HG03175 (cell line): ENCODE data around the gene TMEM74B.

ENCODE experiments used
- ATAC-seq: cut with Tn5 transposase; IDR thresholded peaks from one replicate; pipeline ENCODE4 v1.9.1; 2021; ENCODE audit warnings: mild to moderate bottlenecking, moderate library complexity; ENCODE audit not compliant: unreplicated experiment

TMEM74B gene

GRCh38 chr20:1206366-1207148, 21.8 kb upstream of the TMEM74B start:
- ATAC-seq: no peak

DNA sequence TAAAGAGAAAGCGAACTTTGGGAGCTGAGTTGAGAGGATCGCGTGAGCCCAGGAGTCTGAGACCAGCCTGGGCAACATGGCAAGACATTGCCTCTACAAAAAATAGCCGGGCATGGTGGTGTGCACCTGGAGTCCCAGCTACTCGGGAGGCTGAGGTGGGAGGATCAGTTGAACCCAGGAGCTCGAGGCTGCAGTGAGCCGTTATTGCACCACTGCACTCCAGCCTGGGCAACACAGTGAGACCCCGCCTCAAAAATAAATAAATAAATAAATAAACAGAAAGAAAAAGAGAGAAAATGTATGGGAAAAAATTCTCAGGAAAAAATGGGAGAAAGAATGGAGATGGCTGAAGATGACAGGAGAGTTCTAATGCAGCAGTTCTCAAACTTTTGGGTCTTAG, 21.0 kb upstream of the TMEM74B start:
- no peak for ATAC-seq

DNA sequence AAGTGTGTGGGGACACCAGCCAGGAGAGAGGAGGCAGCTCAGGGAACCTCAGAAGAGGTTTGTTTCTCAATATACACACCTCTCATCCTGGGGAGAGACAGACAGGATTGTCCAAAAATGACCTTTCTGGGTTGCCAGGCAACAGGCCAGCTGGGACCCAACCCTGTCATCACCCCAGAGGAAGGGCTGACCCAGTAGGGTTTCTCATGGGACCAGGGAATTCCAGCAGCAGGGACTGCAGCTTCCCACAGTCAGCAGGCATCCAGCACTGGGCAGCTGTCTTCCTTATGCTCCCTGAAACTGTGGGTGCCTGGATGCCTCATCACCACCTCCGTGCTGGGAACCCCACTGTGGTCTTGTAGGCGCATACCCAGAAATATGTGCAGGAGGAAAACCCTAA, 19.8 kb upstream of the TMEM74B start:
- no peak for ATAC-seq

GRCh38 chr20:1204113-1204512, 19.3 kb upstream of the TMEM74B start:
- no peak for ATAC-seq

DNA sequence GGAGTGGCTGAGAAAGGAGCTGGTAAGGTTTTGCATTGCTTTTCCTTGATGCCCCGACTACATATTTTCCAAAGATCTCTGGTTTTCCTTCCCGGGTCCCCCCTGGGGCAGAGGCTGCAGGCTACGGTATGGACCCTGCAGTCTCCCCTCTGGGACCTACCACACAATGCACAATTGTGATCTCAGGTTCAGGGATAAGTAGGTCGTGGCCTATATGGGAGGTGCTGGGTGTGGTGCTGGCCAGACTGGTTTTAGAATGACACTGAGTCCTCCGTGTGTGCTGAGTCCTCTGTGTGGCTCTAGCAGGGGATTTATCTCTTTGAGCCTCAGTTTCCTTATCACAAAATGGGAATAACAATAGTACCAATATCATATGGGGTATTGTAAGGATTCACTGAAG, 18.8 kb upstream of the TMEM74B start:
- no peak for ATAC-seq

- ATAC-seq: no peak
Measured at GRCh38 chr20:1202762-1203504, 18.2 kb upstream of the TMEM74B start, which contains the start of gene C20orf202. Gene C20orf202, plus strand, starts transcription at chr20:1203454. Its CDS starts 132 bp downstream, at chr20:1203586.

GRCh38 chr20:1199964-1200363, 15.2 kb upstream of the TMEM74B start:
- no peak for ATAC-seq

DNA sequence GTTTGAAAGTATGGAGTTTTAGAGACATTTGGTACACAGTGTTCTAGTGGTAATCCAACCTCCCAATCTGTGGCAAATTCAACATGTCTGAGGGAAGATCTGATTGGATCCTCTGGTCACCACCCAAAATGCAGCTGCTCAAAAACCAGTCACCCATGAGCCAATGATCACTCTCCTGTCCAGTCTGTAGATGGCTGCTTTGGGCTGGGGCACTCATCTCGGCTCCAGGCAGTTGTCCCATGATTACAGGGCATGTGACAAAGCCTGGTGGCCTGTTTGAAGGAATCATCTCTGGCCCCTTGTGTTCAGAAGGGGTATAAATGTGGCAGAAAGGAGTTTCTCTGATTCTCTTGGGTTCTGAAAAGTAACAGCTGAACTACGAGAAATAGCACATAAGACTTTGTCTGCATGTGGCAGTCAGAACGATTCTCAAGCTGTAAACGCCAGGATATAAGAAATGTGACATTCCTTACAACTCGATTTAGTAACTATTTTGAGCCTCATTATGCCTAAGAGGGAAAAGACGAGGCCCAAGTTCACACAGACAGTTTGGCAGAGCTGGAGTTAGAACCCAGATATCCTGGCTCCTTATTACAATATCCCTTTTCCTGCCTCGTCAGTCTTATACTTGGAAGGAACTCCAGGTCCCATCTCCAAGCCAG, 14.6 kb upstream of the TMEM74B start:
- ATAC-seq: no peak

DNA sequence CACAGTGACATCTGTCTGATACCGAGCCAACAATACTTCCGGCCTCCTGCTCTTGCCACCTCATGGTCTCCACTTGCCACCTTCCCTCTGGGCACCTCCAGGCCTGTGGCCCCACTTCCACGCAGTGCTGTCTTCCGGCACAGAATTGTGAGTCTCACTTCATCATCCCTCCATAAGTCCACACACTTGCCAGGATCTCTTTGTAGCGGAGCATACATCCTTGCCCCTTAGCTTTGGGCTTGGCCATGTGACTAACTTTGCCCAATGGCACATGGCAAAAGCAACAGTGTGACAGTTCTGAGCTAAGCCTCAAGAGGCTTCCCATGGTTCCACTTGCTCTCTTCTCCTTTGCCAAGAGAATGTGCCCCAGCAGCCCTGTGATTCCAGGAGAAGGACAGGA, 14.0 kb upstream of the TMEM74B start:
- no peak for ATAC-seq

- ATAC-seq: no peak
Measured at GRCh38 chr20:1197801-1198200, 13.0 kb upstream of the TMEM74B start.

- no peak for ATAC-seq
Measured at GRCh38 chr20:1196634-1197033, 11.9 kb upstream of the TMEM74B start.

DNA sequence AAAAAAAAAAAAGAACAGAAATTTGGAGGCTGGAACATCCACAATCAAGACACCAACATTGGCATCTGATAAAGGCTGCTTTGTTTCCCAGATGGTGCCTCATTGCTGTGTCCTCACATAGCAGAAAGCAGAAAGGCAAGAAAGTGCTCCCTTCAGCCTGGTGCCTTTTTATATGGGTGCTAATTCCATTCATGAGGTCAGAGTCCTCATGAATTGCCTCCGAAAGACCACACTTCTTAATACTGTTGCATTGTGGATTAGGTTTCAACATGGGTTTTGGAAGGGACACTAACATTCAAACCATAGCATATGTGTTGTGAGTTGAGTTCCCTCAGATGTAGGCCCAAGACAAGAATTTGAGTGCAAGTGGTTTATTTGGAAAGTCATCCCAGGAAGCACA, 10.4 kb upstream of the TMEM74B start:
- no peak for ATAC-seq

DNA sequence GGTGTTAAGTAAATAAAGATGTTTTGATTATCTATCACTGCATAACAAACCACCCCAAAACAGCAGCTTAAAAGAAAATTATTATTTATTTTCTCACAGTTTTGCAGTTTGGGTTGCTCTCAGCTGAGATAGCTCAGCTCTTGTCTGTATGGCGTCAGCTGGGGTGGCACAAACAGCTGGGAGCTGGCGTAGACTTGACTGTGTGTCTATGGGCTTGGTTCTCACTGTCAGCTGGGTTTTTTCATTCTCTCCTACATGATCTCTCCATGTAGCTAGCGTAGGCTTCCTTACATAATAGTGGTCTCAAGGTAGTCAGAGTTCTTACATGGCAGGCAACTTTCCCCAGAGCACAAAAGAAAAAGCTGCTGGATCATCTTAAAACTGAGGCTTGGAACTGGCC, 6.5 kb upstream of the TMEM74B start:
- ATAC-seq: no peak

DNA sequence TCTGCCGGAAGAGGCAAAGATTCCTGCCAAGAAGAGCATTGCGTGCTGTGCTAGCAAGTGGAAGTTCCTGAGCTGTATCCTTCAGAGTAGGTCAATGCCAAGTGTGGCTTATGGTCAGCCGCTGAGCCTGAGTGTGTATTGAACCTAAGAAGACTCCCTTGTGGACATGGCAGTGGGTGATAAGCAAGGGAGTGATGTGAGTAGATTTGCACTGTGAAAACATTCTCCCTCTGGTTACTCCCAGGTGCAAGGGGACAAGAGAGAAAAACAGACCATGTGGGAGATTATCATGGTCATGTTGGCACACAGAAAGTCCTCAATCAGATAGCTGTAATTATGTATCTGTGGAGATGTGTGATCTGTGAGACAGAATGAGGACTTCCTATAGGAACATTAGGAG, 6.1 kb upstream of the TMEM74B start:
- ATAC-seq: no peak

DNA sequence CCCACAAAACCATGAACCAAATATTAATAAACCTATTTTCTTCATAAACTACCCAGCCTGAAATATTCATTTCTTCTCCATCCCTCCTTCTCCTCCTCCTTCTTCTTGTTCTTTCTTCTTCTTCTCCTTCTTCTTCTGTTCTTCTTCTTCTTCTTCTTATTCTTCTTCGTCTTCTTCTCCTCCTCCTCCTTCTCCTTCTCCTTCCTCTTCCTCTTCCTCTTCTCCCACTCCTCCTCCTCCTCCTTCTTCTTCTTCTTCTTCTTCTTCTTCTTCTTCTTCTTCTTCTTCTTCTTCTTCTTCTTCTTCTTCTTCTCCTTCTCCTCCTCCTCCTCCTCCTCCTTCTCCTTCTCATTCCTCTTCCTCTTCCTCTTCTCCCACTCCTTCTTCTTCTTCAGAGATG, 5.0 kb upstream of the TMEM74B start:
- ATAC-seq: no peak

- no peak for ATAC-seq
Measured at GRCh38 chr20:1188347-1188746, 3.6 kb upstream of the TMEM74B start.

DNA sequence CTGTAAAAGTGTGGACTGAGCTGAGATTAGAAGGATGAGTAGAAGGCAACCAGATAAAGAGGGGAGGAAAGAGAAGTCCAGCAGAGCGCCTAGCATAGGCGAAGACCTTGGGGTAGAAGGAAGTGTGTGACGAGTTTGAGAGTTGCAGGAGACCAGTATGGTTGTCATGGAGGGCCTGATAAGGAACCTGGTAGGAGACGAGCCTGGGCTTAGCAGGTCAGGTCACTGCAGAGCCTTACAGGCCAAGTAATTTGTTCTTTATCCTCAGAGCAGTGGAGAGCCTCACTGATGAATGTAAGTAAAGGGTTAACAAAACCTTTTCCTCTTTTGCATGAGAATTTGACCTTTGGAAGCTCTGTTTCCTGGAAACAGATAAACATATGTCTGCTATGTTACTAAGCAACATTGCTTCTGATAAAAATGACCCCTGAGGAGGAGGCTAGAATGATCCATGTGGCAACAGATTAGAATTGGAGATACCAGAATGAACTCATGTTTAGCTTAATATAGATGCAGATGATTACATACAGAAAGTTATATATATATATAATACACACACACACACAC, 2.9 kb upstream of the TMEM74B start:
- ATAC-seq: no peak

DNA sequence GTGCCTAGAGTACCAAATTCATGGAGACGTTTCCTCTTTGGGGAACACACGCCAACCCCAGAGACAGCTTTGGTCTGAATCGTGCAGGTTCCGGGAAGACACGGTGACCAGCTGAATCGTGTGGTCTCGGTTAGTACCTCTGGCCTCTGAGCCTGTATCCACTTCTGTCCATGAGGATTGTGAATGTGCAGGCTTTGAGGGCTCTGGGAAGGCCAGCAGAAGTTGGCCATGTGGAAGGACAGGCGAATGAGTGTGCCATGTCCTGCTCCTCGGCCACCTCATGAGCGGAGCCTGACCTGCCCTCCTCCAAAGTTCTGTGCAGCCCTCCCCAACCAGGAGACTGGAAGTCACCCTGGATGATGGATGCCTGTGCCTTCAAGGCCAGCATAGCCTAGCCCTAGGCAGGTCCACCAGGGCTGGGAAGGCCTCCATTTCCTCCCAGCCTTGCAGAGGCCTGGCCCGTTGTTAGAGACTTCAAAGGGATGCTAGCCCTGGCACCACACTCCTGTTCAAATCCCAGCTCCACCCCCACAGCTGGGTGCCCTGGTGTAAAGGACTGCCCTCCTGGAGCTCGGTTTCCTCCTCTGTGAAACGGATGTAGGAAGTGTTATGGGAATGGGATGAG, 1.7 kb upstream of the TMEM74B start:
- ATAC-seq: no peak

DNA sequence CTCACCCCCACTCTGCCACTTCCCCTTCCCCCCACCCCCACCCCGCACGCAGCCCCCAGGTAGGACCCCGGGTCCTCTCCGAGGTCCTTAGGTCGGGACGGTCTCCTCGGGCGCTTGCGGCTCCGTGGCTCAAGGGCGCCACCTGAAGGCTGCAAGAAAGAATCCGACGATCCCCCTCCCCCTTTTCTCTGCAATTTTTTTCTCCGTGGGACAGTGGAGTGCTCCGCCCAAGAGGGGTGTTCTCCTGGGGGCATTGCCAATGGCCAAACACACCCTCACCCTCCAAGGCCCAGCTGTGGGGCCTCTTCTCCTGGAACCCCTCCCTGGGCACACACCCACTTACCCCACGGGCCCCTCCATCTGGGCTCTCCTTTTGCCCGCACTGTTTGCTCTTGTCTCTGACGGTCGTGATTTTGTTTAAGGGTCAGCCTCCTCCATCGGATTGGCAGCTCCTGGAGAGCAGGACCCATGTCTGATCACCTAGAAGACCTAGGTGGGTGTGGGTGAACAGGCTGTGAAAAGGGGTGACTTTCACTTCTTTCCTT, 1.1 kb upstream of the TMEM74B start:
- no peak for ATAC-seq

GRCh38 chr20:1185316-1185741, 548 bp upstream of the TMEM74B start:
- no peak for ATAC-seq

- no peak for ATAC-seq
Measured at GRCh38 chr20:1184260-1184637, 532 bp downstream of the TMEM74B start.
